CD14-positive monocyte (primary cell): ENCODE data around the gene ABHD16A. TPM values are rescaled to one million over a fixed set of nuclear protein-coding genes. Genes with fewer than 3 reads are reported as not detected.

Experiments
- DNase-seq, 3 donors: peaks; one replicate each; pipeline ENCODE4 v3.0.0-alpha.2; 2011 to 2022
- H2AFZ ChIP-seq: 2 replicates; pipeline ENCODE4 v1.6.0; 2012; ENCODE audit warnings: mild to moderate bottlenecking, low read depth, low read length, inconsistent platforms; ENCODE audit not compliant: insufficient read depth, poor library complexity, severe bottlenecking
- H3K27ac ChIP-seq, 2 donors: 1 replicate in 1 of 2; 2 replicates in 1 of 2; pipeline ENCODE4 v1.5.1; 2012 to 2013; ENCODE audit warnings: low read length in 2 of 2, control low read depth in 1 of 2, inconsistent platforms in 1 of 2, low read depth in 1 of 2, mild to moderate bottlenecking in 1 of 2
- H3K27me3 ChIP-seq, 2 donors: one replicate each; pipeline versions ENCODE4 v1.6.0 to v1.6.1; 2011 to 2013; ENCODE audit warnings: low read length in 2 of 2; ENCODE audit not compliant: control insufficient read depth in 2 of 2, insufficient read depth in 2 of 2
- H3K36me3 ChIP-seq, 2 donors: replicated peaks in 1 of 2; 1 replicate in 1 of 2; 2 replicates in 1 of 2; pipeline versions ENCODE4 v1.5.1 to v1.6.1; 2012 to 2013; ENCODE audit warnings: low read length in 2 of 2, control low read depth in 1 of 2, inconsistent platforms in 1 of 2, mild to moderate bottlenecking in 1 of 2; ENCODE audit not compliant: insufficient read depth in 2 of 2, control insufficient read depth in 1 of 2
- H3K4me1 ChIP-seq, 2 donors: 1 replicate in 1 of 2; 2 replicates in 1 of 2; pipeline versions ENCODE4 v1.5.1 to v1.6.1; 2012 to 2013; ENCODE audit warnings: low read length in 2 of 2, control low read depth in 1 of 2, inconsistent platforms in 1 of 2, mild to moderate bottlenecking in 1 of 2, moderate library complexity in 1 of 2; ENCODE audit not compliant: insufficient read depth in 2 of 2, control insufficient read depth in 1 of 2
- H3K4me2 ChIP-seq: replicated peaks from 2 replicates; pipeline ENCODE3; 2012; ENCODE audit warnings: low read length, moderate library complexity, mild to moderate bottlenecking; ENCODE audit not compliant: poor library complexity, severe bottlenecking; ENCODE audit errors: extremely low read depth
- H3K4me3 ChIP-seq, 3 experiments: fragments of 200-600 bp in 1 of 3; sonication (generic) in 1 of 3; replicated peaks in 1 of 3; 1 replicate in 2 of 3; 2 replicates in 1 of 3; pipeline ENCODE4 v1.5.1; 2011 to 2013; ENCODE audit warnings: low read length in 3 of 3, mild to moderate bottlenecking in 3 of 3, control low read depth in 2 of 3, low read depth in 2 of 3, inconsistent platforms in 1 of 3, moderate library complexity in 1 of 3
- H3K79me2 ChIP-seq: 2 replicates; pipeline ENCODE4 v1.6.0; 2012; ENCODE audit warnings: mild to moderate bottlenecking, control low read depth, inconsistent platforms, low read length, moderate library complexity; ENCODE audit not compliant: insufficient read depth
- H3K9ac ChIP-seq: 2 replicates; pipeline ENCODE4 v1.6.0; 2017; ENCODE audit warnings: low read length, mild to moderate bottlenecking; ENCODE audit not compliant: insufficient read depth, poor library complexity, severe bottlenecking
- H3K9me3 ChIP-seq, 2 donors: replicated peaks in 1 of 2; 1 replicate in 1 of 2; 2 replicates in 1 of 2; pipeline versions ENCODE4 v1.5.1 to v1.6.1; 2012 to 2013; ENCODE audit warnings: low read length in 2 of 2, control low read depth in 1 of 2; ENCODE audit not compliant: control insufficient read depth in 1 of 2, insufficient read depth in 1 of 2
- H4K20me1 ChIP-seq: 2 replicates; pipeline ENCODE4 v1.6.0; 2012; ENCODE audit warnings: mild to moderate bottlenecking, low read length, control low read depth, moderate library complexity; ENCODE audit not compliant: insufficient read depth
- H3K27ac Mint-ChIP-seq, 7 donors: one replicate each; pipeline ENCODE4 v1.8.0; 2020; ENCODE audit warnings: mild to moderate bottlenecking in 7 of 7, mixed read lengths in 7 of 7, moderate library complexity in 6 of 7, inconsistent platforms in 2 of 7
- H3K27me3 Mint-ChIP-seq, 3 donors: one replicate each; pipeline ENCODE4 v1.8.0; 2021 to 2022; ENCODE audit warnings: low read depth in 3 of 3, mild to moderate bottlenecking in 3 of 3, mixed read lengths in 3 of 3, moderate library complexity in 3 of 3, inconsistent platforms in 1 of 3
- H3K36me3 Mint-ChIP-seq, 2 donors: one replicate each; pipeline ENCODE4 v1.8.0; 2020; ENCODE audit warnings: mixed read lengths in 2 of 2, inconsistent platforms in 1 of 2, mild to moderate bottlenecking in 1 of 2
- H3K4me1 Mint-ChIP-seq: one replicate; pipeline ENCODE4 v1.8.0; 2020; ENCODE audit warnings: mild to moderate bottlenecking, mixed read lengths
- H3K4me3 Mint-ChIP-seq, 2 donors: one replicate each; pipeline ENCODE4 v1.8.0; 2020; ENCODE audit warnings: mild to moderate bottlenecking in 2 of 2, mixed read lengths in 2 of 2, moderate library complexity in 1 of 2
- H3K9me3 Mint-ChIP-seq, 7 donors: one replicate each; pipeline ENCODE4 v1.8.0; 2020 to 2022; ENCODE audit warnings: mixed read lengths in 7 of 7, mild to moderate bottlenecking in 6 of 7, moderate library complexity in 6 of 7, inconsistent platforms in 2 of 7
- WGBS: methylation state at CpG from one replicate; pipeline ENCODE4 v1.1.5; 2013; ENCODE audit warnings: missing lambda C conversion rate; ENCODE audit not compliant: insufficient coverage; 5-methylcytosine and 5-hydroxymethylcytosine counted together
- intact Hi-C, 2 donors: fragments of 100-400 bp; cut with micrococcal nuclease; formaldehyde crosslinking; loops; one replicate each; pipeline versions ENCODE4 v1.15.0 to v1.15.1; 2023
- polyA plus RNA-seq, 3 donors: library from polyadenylated mRNA; depleted of rRNA in 1 of 3; unstranded in 2 of 3; stranded (reverse) in 1 of 3; fragments of 300-500 nt in 2 of 3; fragments of >200 nt in 1 of 3; fragmentation: Illumina TruSeq in 2 of 3; gene quantifications; 1 replicate in 2 of 3; 2 replicates in 1 of 3; pipeline ENCODE4 v1.2.3, GENCODE V29; 2012 to 2021
- TF ChIP-seq, protein P1 (sequence below): fragments of 200-600 bp; IDR thresholded peaks from one replicate; pipeline ENCODE4 v1.8.0; 2022; ENCODE audit warnings: antibody characterized with exemption, mild to moderate bottlenecking

ABHD16A gene
- polyA plus RNA-seq, 3 donors: 53.0 to 122 (median 56.0) TPM

DNA sequence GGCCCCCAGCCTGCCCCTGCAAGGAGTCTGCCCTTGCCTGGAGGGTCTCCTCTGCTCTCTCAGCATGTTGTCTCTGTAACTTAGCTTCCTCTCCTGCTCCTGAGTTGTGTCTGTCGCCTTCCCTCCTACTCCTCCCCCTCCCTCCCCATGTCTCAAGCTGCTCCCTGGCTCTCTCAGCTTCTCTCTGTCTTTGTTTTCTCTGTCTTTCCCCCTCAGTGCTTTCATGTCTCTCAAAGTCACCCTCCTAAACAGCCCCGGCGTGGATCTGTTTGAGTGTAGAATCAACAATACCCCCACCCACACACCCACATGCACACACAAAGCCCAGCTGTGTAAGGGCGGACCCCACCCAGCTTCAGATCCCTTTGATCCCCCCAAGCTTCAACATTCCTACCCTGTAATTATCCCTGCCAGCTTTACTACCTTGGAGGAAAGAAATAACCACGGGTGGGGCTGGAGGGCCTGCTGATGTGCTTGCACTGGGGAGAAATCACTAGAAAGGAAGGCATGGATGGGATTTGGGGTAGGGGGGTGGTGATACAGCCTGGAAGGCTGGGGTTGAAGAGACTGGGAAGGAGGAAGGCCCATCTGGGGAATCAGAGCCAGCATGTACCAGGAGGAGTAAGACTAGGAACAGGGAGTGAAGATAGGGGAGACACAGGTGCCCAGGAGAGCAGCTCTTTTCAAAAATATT, 11.0 kb upstream of the ABHD16A start:
- TF ChIP-seq, protein P1, sequence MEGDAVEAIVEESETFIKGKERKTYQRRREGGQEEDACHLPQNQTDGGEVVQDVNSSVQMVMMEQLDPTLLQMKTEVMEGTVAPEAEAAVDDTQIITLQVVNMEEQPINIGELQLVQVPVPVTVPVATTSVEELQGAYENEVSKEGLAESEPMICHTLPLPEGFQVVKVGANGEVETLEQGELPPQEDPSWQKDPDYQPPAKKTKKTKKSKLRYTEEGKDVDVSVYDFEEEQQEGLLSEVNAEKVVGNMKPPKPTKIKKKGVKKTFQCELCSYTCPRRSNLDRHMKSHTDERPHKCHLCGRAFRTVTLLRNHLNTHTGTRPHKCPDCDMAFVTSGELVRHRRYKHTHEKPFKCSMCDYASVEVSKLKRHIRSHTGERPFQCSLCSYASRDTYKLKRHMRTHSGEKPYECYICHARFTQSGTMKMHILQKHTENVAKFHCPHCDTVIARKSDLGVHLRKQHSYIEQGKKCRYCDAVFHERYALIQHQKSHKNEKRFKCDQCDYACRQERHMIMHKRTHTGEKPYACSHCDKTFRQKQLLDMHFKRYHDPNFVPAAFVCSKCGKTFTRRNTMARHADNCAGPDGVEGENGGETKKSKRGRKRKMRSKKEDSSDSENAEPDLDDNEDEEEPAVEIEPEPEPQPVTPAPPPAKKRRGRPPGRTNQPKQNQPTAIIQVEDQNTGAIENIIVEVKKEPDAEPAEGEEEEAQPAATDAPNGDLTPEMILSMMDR: no peak
- peaks cover 0 to 2% (median 0%) of the 10 kb centered on the region in 7 donors for H3K9me3 Mint-ChIP-seq
- no peak overlapping the region for H3K27ac ChIP-seq
- H4K20me1 ChIP-seq: no peaks in the 10 kb centered on the region
- H2AFZ ChIP-seq: no peak overlapping the region
- no peak overlapping the region for H3K4me3 Mint-ChIP-seq
- H3K9me3 ChIP-seq: no peaks in the 10 kb centered on the region
- intact Hi-C loops: no loop called here
- no peaks in the 10 kb centered on the region for H3K27me3 ChIP-seq
- no peaks in the 10 kb centered on the region for H3K79me2 ChIP-seq
- H3K27ac Mint-ChIP-seq: no peak overlapping the region
- no peak overlapping the region for H3K4me2 ChIP-seq
- DNase-seq: no peak
- no peak overlapping the region for H3K4me3 ChIP-seq
- H3K9ac ChIP-seq: no peak overlapping the region
- H3K36me3 ChIP-seq: no peaks in the 10 kb centered on the region
- 73% methylated on average over 4 of the region's 5 CpGs for WGBS
- H3K4me1 ChIP-seq: peaks cover 21 to 27% of the 10 kb centered on the region in 2 donors
- H3K4me1 Mint-ChIP-seq: peaks cover 27% of the 10 kb centered on the region
- H3K36me3 Mint-ChIP-seq: no peaks in the 10 kb centered on the region
- peaks cover 1 to 9% (median 4%) of the 10 kb centered on the region in 3 donors for H3K27me3 Mint-ChIP-seq

DNA sequence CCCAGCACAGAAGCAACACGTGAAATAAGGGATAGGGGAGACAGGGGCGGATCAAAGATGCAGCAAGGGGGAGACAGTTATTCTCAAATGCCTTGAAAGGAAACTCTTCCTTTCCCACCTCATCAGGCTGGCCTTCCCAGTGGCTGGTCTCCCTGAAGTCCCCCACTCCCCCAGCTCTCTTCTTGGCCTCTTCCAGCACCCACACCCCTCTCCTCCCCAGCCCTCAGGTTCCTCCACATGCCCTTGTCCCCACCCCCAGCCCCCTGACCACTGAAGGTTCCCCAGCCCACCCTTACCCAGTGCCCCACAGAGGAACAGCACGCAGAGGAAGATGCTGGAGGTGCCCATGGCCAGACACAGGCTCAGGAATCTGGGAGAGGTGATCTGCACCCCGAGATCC, 10.3 kb upstream of the ABHD16A start:
- no peak for DNase-seq
- Histone ChIP-seq H3K9me3 (no peaks in the 10 kb centered on the region), H2AFZ (no peak overlapping the region), H3K4me3 (no peak overlapping the region), H3K36me3 (no peaks in the 10 kb centered on the region), H3K79me2 (no peaks in the 10 kb centered on the region), H4K20me1 (no peaks in the 10 kb centered on the region), H3K9ac (no peak overlapping the region), H3K27me3 (no peaks in the 10 kb centered on the region), H3K27ac (no peak overlapping the region), H3K4me1 (peaks cover 21 to 27% of the 10 kb centered on the region in 2 donors), H3K4me2 (no peak overlapping the region)
- no peak overlapping the region for H3K4me3 Mint-ChIP-seq
- TF ChIP-seq, protein P1: no peak
- peak overlapping the region in 1 of 7 donors; percentile 47 for H3K27ac Mint-ChIP-seq
- intact Hi-C loops: no loop called here
- H3K36me3 Mint-ChIP-seq: no peaks in the 10 kb centered on the region
- H3K9me3 Mint-ChIP-seq: peaks cover 0 to 2% (median 0%) of the 10 kb centered on the region in 7 donors
- H3K4me1 Mint-ChIP-seq: peaks cover 28% of the 10 kb centered on the region
- peaks cover 0 to 9% (median 4%) of the 10 kb centered on the region in 3 donors for H3K27me3 Mint-ChIP-seq
- no CpG with 5 or more reads among the region's 4 CpGs for WGBS
